SK-N-SH (cell line): ENCODE measurements around the gene PDIA4.

Source experiments
- RFX5 ChIP-seq: IDR thresholded peaks from 2 replicates; pipeline ENCODE4 v1.6.1; 2012; ENCODE audit warnings: mild to moderate bottlenecking, improper control_type of control experiment, low read length
- USF2 ChIP-seq: fragments of 150-350 bp; IDR thresholded peaks from 2 replicates; pipeline ENCODE4 v1.6.1; 2017; ENCODE audit warnings: antibody characterized with exemption, low read length, low read depth, borderline replicate concordance

GRCh38 chr7:148958061-148958460 is 70.2 kb downstream of the PDIA4 start:
- TF ChIP-seq RFX5: no peak
- no peak for TF ChIP-seq USF2
